Gastrocnemius medialis (tissue), 4 donors: ENCODE measurements around the gene XYLT1.

Experiments used
- CTCF ChIP-seq, 5 experiments: fragments of 450-650 bp in 3 of 5; fragments of 200-600 bp in 2 of 5; sonication (generic) in 2 of 5; IDR thresholded peaks in 4 of 5; conservative IDR thresholded peaks in 1 of 5; 1 replicate in 4 of 5; 2 replicates in 1 of 5; pipeline ENCODE4 v1.5.1; 2016 to 2019; ENCODE audit warnings: antibody characterized with exemption in 5 of 5, mild to moderate bottlenecking in 3 of 5, moderate library complexity in 3 of 5
- POLR2A ChIP-seq, 2 donors: fragments of 450-650 bp; IDR thresholded peaks; one replicate each; pipeline ENCODE4 v1.6.1; 2017; ENCODE audit warnings: antibody characterized with exemption in 2 of 2, mild to moderate bottlenecking in 2 of 2, moderate library complexity in 2 of 2

DNA sequence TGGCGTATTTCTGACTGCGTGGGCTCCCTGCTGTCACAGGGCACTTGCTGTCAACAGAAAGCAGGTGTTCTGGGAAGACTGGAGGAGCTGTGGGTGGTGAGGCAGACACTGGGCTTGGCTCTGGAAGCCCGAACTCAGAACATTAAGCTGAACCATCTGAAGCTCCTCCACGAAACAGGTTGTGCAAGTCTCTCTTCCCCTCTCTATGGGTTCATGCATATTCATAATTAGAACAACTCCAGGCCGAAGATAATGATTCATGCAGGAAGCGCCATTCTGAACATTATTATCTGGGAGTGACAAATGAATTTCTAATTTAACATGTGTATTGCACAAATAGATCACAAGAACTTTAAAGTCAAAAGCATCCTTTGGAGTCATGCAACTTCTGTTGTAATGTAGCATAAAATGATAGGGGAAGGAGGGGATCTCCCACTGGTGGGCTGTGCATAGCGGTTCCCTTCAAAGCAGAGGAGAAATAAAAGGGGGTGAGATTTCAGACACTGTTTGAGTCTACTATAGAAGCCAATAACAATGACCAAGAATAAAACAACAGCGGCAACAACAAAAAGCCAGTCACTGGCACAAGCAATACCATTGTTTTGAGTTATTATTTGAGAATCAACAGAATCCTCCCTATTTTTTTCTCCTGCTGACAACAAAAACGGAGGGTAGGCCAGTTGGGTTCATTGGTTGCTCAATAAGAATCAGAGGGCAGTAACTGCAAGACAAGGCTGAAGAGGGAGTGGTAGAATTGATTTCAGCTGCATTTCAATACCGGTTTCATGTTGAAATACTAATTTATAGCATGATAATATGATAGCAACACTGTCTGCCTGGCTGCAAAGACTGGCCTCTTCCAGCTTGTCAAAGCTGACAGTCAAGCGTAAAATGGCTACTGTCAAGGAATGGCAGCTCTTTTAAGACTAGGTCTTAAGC lies 407.3 kb downstream of the XYLT1 start:
- TF ChIP-seq CTCF (IDR thresholded peaks at IDR 0.05 in 4 of 5, conservative IDR thresholded peaks at IDR 0.05 in 1 of 5) (no peak), POLR2A (IDR thresholded peaks at IDR 0.05) (no peak)
